H54 (cell line): ENCODE measurements around the gene MACROD1.
A peak's percentile ranks its signal among the peaks of the same experiment; 100 is the strongest.

Experiments
- DNase-seq: peaks from one replicate; pipeline ENCODE4 v3.0.0; 2011; ENCODE audit warnings: low spot score, mixed read lengths; ENCODE audit not compliant: insufficient read length
- FAIRE-seq: peaks from 3 replicates; lab custom pipeline; 2011; peaks lifted over from hg19 to GRCh38; lab: Jason Lieb, UNC
- POLR2A ChIP-seq: IDR thresholded peaks from 2 replicates; pipeline ENCODE4 v1.6.1; 2011; ENCODE audit warnings: low read depth, mild to moderate bottlenecking, low read length

The MACROD1 gene

DNA sequence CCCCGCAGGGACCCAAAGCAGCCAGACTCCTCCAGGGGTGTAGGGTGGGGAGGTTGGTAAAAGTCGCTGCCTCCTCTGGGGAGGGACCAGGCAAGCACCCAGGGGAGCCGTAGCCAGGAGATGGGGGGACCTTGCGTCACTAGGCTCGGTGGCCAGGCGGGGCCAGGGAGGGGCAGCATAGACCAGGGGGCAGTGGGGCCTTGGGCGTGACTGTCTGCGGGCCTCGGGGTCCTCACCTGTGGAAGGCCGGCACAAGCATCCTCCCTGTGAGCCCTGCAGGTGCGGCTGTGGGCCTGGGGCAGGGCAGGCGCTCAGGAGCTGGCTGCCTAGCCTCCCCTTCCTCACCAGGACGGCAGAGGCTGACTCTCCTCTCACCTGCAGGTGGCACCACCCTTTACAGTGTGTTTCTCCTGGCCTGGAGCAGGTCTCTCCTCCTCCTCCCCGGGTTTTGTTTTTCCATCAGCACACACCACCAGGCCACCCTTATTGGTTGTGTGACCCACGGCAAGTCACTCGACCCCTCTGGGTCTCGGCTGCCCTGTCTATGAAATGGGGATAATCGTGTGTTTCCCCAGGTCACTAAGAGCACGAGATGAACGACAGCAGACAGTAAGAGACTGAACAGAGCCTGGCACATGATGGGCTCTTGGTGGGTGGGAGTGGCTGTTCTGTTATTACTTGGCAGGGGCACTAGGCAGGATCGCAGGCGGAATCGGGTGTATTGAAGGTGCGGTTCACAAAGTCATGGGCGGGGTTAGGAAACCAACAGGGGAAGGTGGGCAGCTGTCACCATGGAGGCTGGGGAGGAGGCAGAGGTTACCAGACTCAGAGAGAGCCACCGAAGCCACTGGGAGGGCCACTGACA is 77.5 kb downstream of the MACROD1 start:
- DNase-seq: peak; percentile 30
- FAIRE-seq: no peak
- no peak for TF ChIP-seq POLR2A

DNA sequence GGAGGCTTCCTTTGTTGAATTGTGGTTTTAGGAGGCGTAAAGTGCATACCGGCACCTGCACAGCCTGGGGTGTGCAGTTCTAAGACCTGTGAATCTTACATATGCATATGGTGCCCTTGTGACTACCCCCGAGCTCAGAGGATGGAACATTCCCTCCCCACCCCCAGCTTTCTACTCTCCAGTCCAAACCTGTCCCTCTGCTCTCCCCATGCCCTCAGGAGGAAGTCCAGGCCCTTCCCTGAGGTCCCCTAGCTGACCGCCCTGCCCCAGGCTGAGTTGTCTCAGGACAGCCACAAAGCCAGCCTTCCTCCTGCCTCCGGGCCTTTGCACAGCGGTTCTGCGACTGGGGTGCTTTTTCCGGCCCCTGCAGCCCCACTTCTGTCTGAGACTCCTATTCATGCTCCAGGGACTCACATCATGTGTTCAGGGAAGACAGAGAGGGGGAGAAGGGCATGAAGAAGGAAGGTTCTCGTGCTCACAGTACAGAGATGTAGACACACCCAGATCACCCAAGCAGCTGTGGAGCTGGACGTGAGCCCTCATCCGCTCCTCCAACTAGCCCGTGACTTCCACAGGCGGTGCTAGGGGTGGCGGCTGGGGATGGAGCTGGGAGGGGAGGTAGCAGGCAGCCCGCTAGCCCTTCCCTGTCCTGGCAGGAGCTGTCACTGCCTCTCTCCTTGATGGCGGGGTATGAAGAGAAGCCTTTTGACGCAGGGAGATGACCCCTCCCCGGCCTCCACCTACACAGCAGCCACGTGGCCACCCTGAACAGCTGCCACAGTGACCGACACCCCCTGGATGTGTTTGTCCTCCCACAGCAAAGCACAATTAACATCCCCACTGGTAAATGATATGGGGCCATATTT is 79.4 kb downstream of the MACROD1 start:
- no peak for FAIRE-seq

DNA sequence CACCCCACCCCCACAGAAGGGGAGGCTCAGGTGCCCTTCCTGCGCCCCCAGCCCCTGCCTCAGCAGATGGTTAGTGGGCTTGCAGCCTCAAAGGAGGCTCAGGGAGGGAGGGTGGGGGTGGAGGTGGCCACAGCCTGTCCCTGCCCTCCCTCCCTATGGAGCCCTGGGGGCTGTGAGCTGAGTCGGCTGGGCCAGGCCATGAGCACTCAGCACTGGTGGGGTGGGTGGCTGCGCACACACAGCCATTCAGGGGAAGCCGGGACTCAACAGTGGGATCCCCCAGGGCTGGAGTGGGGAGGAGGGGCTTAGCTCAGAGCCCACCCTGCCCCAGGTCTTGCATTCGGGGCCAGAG is 80.0 kb downstream of the MACROD1 start:
- FAIRE-seq (no peak), DNase-seq (no peak)
- TF ChIP-seq POLR2A: no peak

More for the DNA sequence above, 79.4 kb downstream of the MACROD1 start:
- TF ChIP-seq POLR2A: no peak
- no peak for DNase-seq

DNA sequence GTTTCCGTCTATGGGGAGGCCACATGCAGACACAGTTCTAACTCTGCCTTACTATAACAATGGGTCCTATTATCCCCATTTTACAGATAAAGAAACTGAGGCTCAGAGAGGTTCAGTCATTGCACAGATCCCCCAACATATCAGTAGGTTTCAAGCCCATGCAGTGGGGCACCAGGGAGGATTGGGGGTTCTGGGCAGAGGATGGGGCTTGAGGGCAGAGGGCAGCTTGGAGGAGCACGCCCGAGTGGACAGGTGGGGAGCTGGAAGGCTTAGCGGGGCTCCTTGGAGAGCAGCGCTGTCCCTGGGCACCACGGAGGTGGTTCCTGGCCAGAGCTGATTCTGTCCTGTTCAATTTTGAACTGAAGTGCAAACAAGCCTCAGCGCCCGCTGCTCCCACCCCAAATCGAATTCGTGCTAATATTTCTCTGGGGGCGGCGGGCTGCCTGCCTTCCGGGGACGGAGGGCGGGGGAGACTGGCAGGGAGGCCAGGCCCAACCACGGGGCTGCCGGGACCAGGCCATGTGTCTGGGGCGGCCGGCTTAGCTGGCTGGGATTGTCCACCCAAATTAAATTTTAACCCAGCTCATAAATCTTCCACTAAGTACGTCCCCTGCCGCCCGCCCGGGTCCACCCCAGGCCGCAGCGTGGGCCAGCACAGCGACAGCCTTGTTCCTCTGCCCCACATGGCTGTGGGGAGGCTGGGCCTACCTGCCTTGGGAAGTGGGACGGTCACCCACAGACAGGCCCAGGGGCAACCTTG is 80.8 kb downstream of the MACROD1 start:
- FAIRE-seq: no peak
- DNase-seq: no peak
- TF ChIP-seq POLR2A: no peak

DNA sequence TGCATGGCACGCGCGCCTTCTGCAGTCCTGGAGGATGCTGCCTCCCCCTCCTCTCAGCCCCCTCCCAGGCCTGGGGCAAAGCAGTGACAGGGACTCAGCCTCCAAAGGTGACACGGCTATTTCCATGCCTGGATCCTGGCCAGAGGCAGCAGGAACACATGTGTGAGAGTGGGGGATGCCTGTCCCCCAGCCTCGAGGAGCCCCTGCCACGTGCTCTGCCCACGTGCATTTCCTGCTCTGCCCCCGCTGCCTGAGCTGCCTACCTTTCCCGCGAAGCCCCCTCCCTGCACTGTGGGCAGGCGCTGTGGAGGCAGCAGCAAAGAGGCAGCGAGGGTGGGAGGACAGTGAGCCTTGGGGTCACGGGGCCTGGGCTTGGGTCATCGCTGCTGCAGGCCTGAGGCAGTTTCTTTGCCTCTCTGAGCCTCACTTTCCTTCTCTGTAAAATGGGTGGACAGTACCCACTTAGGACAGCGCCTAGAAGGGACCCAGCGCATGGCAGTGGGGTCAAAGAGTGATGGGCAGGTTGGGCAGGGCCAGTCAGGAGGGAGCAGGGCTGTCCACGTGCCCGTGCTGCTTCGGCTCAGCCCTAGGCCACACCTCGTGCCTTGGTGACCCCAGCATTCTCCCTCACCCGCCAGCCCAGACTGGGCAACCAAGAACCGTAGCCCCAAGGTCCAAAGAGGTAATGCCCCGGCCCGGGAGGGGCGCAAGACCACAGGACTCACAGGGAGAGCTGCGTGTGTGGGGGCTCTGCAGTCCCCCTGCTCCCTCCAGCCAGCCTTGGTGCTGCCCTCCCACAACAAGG is 81.6 kb downstream of the MACROD1 start:
- FAIRE-seq (no peak), DNase-seq (no peak)
- TF ChIP-seq POLR2A: no peak

DNA sequence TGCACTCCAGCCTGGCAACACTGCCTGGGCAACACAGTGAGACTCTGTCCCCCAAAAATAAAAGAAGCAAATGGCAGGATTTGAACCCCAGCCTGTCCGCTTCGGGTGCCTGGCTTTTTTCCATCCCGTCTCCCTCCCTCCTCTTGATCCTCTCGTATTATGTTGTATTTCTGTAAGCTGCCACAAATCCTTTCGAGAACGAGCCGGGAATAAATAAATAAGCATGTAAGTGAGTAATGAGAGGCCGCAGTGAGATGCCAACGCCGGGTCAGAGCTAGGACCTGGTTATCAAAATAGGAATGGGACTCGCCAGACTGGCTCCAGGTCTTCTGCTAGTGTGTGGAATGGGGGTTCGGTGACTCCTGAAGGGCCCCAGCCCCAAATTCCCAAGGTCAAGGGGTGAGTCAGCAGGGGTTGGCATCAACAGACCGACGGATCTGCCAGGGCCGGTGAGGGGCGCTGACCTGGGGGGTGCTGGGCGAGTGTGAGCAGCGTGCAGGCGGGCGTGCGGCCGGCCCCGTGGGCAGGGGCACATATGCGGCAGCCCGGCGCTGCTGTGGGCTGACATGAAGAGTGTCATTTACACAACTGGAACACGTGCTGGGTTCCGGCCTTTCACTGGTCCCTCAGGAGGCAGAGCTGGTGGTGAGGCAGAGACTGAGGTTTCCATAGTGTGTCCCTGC is 82.4 kb downstream of the MACROD1 start:
- DNase-seq: no peak
- TF ChIP-seq POLR2A: no peak
- FAIRE-seq: no peak

DNA sequence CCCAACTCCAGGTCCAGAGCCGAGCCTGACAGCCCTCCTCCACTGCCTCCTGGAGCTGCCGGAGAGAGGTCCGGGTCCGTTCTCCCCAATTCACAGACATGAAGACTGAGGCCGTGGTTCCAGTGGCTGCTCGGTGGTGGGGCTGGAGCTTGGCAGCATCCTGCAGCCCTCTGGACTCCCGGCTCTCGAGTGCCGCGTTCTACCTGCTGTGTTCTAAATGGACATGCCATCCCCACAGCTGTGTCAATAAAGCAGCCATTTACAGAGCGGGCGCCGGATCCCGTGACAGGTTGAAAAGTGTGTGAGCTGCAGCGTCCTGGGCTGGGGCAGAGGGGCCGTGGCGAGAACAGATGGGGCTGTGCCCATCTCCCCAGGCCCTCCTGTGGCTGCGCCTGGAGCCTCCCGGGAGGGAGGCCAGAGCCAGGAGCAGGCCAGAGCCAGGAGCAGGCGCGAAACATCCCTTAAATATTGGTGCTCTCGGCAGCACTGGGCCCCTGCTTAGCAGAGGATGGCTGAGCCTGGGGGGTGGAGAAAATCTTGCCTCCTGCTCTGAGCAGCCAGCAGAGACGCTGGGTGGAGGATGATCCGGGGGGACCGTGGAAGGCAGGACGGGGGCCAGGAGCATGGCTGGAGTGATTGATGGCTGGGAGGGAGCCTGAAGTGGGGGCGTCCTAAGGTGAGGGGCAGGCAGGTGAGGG is 84.0 kb downstream of the MACROD1 start:
- no peak for DNase-seq
- no peak for TF ChIP-seq POLR2A
- no peak for FAIRE-seq

DNA sequence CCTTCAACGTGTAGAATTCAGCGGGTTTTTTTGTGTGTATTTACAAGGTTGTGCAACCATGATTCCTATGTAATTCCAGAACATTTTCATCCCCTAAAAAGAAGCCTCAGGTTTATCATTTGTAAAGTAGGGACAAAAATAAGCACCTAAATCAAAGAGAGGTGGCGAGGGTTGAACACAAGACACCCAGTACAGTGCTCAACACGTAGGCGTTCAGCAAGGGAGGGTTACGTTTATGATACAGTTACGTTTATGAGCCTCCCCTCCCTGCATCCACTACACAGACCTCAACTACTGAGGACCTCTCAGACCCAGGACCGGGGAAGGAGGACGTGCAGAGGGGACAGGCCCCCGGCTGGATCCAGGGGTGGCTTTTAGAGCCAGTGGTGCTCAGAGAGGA is 85.5 kb downstream of the MACROD1 start:
- TF ChIP-seq POLR2A: no peak
- no peak for FAIRE-seq
- DNase-seq: no peak

DNA sequence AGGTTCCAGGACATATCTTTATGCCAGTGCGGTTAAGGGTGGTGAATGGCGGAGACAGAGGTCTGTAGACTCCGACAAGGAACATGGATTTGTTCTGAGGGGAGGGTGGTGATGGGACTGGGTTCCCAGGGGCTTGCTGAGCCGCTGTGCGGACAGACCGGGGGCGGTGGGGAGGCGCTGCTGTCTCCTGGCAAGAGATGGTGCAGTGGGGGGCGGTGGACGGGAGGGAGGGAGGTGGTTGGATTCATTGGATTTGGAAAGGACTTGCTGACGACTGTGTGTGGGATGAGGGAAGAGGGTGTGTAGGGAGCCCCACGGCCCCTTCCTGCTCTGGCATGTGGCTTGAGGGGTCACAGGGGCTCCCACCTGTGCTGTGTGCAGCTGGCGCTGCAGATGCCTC is 87.0 kb downstream of the MACROD1 start:
- DNase-seq (no peak), FAIRE-seq (no peak)
- TF ChIP-seq POLR2A: no peak

DNA sequence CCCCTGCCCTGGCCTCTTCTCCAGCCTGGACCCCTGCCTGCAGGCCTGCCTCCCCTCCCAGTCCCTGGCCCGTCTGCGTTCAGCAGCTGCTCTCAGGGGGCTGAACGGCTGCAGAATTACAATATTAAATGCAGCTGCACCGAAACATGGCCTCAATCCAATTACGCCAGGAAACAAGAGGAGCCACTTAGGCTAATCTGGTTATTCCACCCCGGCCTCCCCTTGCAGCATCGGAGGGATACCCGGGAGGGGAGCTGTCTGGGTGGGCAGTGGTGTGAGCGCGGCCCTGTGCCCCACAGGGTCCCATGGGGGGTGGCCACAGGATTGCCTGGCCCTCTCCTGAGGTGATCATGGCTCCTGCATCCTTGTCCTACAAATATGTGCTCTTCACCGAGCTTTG is 87.6 kb downstream of the MACROD1 start:
- DNase-seq (no peak), FAIRE-seq (no peak)
- TF ChIP-seq POLR2A: no peak

DNA sequence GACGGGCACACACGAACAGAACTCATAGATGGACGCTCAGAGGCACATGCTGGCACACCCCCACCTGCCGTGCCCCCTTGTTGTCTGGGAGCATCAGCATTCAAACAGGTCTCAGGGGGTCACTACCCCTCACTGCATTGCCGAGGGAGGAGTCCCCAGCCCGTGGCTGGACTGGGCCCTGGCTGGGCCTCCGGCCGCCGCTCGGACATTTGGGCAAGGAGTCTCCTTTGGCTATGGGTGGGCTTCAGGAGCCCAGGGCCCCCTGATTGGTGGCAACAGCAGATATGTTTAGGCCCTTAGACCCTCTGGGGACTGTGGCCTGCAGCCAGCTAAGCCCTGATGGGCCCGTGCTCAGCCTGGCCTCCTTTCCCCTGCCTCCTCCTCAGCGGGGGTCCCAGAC is 88.3 kb downstream of the MACROD1 start:
- FAIRE-seq: no peak
- no peak for DNase-seq
- no peak for TF ChIP-seq POLR2A

DNA sequence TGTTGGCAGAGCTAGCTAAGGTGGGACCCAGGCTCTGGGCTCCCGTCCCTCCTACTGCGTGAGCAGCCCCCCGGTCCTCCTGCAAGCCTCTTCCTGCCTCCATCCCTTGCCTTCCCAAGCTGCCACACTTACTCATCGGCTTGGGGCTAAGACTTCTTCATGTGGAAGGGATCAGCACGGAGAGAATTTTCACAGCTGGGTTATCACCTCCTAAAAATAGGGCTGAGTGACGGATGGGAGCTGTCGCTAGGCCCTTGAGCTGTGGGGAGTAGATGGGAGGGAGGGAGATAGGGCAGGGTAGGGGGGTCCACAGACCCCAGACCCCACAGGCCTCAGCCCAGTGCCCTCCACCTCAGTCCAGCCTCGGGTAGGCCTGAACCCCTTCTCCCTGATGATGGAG is 89.2 kb downstream of the MACROD1 start:
- DNase-seq (no peak), FAIRE-seq (no peak)
- TF ChIP-seq POLR2A: no peak
